GM21825 (cell line): ENCODE measurements around the gene HNRNPDL.
"Not testable (repeated sequence)": the region's sequence is repeated elsewhere in the genome, so short reads cannot be mapped to it uniquely, and the experiment has no call there.

Experiments used
- ATAC-seq: cut with Tn5 transposase; IDR thresholded peaks from one replicate; pipeline ENCODE4 v1.9.1; 2021; ENCODE audit warnings: mild to moderate bottlenecking, moderate library complexity; ENCODE audit not compliant: unreplicated experiment

Gene HNRNPDL

DNA sequence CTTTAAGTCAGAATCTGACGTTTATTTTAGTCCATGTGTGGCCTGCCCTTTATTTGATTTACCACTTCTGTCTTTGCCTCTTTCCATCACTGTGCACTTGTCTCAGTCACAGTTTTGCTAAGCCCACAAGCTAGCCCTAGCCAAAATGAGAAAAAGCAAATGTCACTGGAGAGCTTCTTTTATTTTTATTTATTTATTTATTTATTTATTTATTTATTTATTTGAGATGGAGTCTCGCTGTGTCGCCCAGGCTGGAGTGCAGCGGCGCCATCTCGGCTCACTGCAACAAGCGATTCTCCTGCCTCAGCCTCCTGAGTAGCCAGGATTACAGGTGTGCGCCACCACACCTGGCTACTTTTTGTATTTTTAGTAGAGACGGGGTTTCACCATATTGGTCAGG is 40.2 kb downstream of the HNRNPDL start:
- not testable (repeated sequence) for ATAC-seq

DNA sequence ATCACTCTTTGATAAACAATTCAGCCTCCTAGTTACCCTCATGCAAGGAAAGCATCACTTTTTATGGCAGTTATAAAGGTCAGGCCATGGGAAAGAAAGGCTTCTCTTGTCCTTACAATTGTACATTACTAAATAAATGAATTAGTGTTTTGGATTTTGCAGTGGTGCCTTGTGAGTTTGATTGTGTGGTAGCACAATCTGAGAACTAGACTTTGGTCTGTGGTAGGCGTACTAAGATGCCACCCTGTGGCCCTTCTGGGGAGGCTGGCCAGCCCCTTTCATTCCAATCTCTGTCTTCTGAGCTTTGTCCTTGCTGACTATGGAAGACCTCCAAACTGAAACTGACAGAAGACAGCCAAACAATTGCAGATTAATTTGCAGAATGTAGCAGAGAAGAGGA is 41.9 kb downstream of the HNRNPDL start:
- ATAC-seq = no peak

DNA sequence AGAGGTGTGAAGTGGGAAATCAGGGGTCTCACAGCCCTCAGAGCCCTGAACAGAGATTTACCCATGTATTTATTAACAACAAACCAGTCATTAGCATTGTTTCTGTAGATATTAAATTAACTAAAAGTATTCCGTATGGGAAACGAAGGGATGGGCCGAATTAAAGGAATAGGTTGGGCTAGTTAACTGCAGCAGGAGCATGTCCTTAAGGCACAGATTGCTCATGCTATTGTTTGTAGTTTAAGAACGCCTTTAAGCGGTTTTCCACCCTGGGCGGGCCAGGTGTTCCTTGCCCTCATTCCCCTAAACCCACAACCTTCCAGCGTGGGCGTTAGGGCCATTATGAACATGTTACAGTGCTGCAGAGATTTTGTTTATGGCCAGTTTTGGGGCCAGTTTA is 44.0 kb downstream of the HNRNPDL start:
- ATAC-seq = not testable (repeated sequence)

GRCh38 chr4:82382751-82383150 is 47.5 kb downstream of the HNRNPDL start:
- no peak for ATAC-seq

- no peak for ATAC-seq
Measured at GRCh38 chr4:82381661-82382296, 48.5 kb downstream of the HNRNPDL start.

- no peak for ATAC-seq
Measured at GRCh38 chr4:82381235-82381634, 49.0 kb downstream of the HNRNPDL start.

- ATAC-seq = no peak
Measured at GRCh38 chr4:82380831-82381230, 49.4 kb downstream of the HNRNPDL start.

GRCh38 chr4:82380344-82380743 is 49.9 kb downstream of the HNRNPDL start:
- ATAC-seq = no peak

DNA sequence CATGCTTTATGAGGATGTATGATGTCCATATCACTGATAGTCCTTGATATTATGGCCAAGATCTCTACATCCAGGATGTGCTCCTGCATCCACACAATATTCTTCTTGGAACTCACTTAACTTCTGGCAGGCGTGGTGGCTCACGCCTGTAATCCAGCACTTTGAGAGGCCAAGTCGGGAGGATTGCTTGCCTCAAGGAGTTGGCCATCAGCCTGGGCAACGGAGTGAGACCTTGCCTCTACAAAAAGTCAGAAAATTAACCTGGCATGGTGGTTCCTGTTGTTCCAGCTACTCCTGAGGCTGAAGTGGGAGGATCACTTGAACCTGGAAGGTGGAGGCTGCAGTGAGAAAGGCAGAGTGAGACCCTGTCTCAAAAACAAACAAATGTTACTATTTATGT is 54.2 kb downstream of the HNRNPDL start:
- ATAC-seq = no peak

- peak; percentile 93 for ATAC-seq
Measured at GRCh38 chr4:82373816-82374625, 56.2 kb downstream of the HNRNPDL start, which contains the start of gene HNRNPD. TSS of gene HNRNPD (minus strand) at chr4:82373991. CDS start at chr4:82373678, 313 bp downstream.

GRCh38 chr4:82373486-82373815 is 56.8 kb downstream of the HNRNPDL start:
- peak; percentile 14 for ATAC-seq
